ENCODE data around the gene HDLBP.
"Not testable (repeated sequence)": the region's sequence is repeated elsewhere in the genome, so short reads cannot be mapped to it uniquely, and the experiment has no call there.

HDLBP gene

DNA sequence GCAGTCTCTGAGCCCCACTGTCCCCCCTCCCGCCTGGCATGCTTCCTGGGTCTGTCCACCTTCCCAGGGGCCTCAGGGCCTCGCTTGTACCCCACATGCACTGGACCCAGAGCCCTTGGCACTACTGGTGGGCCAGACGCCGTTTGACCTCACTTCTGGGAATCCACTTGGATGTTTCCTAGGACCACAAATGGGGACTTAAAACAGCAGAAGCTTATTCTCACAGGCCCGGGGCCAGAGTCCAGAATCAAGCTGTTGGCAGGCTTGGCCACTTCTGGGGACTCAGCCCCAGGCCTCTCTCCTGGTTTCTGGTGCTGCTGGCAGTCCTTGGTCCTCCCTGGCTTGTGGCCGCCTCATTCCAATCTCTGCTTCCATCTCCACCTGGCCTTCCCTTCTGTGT, 107.4 kb downstream of the HDLBP start:
- no peak for ATAC-seq

DNA sequence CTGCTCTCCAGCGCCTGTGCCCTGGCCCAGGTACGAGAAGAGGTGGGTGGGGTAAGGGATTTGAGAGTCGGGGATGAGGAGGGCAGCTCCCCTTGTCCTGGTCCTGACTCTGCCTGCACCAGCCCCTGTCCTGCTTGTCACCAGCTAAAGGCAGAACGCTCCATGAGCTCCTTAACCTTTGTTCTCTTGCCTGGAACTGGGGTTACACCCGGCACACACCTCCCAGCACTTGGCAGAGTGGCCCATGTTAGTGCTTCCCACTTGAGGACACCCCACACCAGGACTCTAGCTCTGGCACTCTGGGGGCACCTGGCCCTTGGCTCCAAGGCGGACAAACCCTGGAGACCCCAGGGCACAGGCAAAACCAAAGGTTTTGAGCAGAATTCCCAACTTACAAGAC, 107.8 kb downstream of the HDLBP start:
- ATAC-seq = no peak

DNA sequence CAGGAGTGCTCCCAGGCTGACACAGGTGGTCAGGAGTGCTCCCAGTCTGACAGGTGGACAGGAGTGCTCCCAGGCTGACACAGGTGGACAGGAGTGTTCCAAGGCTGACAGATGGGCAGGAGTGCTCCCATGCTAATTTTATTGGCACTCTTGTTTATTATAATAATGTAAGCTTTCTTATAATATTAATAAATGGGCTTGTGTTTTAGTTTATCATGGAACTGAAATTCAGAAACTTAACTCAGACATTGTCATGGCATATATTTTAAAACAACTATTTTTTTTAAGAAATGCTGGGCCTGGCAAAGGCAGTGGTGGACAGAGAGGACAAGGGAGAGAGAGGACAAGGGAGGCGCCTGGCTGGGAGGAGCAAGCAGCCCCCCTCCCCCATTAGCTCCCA, 108.3 kb downstream of the HDLBP start:
- ATAC-seq = no peak

DNA sequence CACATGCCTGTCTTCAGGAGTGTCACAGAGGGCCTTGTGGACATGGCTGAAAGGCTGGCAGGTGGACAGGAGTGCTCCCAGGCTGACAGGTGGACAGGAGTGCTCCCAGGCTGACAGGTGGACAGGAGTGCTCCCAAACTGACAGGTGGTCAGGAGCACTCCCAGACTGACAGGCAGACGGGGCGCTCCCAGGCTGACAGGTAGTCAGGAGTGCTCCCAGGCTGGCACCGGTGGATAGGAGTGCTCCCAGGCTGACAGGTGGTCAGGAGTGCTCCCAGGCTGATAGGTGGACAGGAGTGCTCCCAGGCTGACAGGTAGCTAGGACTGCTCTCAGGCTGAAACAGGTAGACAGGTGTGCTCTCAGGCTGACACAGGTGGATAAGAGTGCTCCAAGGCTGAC, 110.4 kb downstream of the HDLBP start:
- ATAC-seq = no peak

DNA sequence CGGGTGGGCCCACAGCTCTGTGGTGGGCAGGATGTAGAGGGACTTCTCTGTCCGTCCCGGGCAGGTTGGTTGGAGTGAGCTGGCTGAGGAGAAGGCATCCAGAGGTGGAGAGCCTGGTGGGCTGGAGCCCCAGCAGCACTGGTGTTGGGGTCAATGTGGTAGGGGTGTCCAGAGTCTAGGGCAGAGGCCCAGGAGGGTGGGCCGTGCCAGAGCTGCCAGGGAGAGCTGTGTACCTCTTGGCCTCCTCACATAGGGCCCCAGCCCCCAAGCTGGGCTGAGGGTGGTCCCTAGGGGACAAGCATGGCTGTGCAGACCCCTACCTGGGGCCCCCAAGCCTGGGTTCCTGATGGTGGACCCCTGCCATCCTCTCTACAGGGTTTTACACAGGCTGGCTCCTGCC, 111.0 kb downstream of the HDLBP start:
- no peak for ATAC-seq

DNA sequence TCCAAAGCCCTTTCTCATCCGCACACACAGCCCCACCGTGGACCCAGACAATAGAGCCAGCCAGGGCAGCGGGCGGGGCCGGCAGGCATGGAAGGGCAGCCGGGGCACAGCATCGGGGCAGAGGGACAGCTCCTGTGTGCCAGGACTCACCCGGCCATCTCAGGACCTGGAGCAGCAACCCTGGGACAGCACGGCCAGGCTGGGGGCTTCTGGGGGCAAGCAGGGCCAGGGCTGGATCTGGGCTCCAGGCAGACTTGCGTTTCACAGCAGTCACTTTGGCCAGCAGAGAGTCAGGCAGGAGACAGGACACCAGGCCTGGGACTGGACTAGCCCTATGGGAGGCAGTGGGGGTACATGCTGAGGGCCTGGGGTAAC, 111.5 kb downstream of the HDLBP start:
- ATAC-seq = no peak

DNA sequence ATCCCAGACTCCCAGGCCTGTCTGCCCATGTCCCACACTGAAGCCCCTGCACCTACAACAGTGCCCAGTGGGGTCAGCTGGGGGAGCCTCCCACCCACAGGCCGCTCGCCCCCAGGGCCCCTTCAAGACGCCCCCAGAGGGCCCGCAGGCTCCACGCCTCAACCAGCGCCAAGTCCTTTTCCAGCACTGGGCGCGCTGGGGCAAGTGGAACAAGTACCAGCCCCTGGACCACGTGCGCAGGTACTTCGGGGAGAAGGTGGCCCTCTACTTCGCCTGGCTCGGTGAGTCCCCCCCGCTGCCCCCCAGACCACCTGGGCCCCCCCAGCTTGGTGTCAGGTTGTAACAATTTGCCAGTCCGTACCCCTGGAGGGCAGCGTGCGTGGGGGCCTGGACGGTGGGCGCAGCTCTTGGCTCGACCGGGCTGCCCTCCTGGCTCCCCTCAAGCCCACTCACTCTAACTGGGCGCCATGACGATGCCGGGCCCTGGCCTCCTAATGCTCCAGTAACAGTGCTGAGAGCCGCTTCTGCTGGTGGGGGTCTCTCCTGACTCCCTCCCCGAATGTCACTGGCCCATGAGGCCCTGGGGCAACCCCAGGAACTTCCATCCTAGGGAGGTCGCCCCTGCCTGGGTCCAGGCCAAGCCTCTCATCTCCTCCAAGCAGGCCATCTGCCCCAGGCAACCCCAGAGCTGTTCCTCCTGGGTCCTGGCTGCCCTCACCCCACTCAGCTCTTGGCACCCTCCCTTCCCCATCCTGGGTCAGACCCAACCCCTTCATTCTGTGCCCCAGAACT, 112.1 kb downstream of the HDLBP start:
- no peak for ATAC-seq

DNA sequence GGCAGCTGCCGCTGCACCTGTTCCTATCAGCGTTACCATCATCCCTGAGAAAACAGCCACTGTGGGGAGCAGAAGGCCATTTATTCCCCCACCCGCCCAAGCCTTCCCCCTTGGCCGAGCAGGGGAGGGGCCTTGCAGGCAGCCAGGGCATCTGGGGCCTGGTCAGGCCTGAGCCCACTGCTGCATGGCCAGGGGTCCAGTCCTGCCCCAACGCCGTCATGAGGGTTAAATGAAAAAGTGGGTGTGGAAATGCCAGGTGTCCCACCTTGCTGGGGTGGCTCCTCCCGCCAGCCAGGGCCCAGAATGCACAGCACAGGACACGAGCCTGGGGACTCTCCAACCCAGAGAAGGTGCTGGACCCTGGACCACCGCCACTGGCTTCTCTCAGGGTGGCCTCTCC, 112.8 kb downstream of the HDLBP start:
- ATAC-seq = no peak

DNA sequence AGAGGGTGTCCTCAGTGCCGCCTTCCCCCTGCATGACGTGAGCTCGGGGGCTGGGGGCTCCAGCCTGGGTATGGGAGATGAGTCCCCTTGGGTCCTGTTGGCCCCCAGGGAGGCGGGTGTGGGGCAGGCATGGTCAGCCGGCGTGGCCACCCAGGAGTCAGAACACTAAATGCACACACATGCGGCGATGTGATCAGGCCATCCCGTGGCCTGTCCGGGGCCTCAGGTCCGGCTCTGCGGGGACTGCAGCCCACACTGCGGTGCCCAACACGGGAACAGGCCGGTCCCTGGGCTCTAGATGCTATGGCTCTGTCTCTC, 113.2 kb downstream of the HDLBP start:
- ATAC-seq = no peak

DNA sequence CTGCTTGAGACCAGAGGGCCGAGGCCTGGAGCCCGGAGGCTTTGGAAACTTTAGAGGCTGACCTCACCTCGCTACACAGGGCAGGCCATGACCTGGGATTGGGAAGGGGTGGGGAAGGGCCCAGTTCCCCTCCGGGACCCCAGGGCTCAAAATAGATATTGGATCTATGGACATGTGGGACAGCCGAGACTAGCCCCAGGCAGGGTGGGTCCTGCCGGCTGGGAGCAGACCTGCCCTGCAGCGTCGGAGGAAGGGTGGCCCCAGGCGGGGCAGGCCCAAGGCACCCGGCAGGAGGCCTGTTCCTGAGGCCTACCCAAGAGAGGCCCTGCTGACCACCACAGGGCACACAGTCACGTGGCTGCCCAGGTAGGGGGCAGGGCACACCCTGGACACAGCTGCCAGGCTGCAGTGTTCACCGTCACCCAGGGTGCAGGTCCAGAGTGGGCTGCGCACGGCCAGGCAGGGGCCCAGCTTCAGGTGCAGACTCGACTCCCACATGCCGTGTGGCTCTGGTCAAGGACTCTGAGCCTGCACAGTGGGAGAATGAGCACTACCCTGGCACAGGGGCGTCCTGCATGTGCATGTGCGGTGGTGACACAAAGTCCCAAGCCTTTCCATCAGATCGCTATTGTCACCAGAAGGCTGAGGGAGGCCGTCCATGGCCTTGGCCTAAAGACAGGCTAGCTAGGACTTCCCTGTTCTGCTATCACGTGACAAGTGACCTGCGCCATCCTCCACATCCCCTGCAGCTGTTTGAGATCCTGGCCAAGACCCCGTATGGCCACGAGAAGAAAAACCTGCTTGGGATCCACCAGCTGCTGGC, 113.8 kb downstream of the HDLBP start:
- no peak for ATAC-seq

DNA sequence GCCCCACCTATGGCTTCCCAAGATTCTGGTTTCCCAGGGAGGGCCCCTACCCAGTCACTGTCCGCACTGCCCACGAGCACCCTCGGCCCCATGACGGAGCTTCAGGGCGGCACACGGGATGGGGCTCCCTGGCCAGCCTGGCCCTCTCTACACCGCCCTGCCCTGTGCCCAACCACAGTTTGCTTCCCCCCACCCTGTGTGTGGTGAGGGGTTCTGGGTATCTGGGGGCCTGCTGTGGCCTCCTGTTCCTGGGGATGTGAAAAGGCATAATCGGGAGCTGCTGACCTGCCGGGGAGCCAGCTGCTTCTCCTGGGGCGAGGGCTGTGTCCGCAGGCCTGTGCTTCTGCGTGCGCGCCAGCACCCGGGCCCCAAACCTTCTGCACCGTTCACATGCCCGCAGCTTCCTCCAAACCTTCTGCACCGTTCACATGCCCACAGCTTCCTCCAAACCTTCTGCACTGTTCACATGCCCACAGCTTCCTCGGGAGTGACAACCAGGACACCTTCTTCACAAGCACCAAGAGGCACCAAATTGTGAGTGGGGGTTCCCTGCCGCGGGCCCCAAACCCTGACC, 114.6 kb downstream of the HDLBP start:
- ATAC-seq = no peak

DNA sequence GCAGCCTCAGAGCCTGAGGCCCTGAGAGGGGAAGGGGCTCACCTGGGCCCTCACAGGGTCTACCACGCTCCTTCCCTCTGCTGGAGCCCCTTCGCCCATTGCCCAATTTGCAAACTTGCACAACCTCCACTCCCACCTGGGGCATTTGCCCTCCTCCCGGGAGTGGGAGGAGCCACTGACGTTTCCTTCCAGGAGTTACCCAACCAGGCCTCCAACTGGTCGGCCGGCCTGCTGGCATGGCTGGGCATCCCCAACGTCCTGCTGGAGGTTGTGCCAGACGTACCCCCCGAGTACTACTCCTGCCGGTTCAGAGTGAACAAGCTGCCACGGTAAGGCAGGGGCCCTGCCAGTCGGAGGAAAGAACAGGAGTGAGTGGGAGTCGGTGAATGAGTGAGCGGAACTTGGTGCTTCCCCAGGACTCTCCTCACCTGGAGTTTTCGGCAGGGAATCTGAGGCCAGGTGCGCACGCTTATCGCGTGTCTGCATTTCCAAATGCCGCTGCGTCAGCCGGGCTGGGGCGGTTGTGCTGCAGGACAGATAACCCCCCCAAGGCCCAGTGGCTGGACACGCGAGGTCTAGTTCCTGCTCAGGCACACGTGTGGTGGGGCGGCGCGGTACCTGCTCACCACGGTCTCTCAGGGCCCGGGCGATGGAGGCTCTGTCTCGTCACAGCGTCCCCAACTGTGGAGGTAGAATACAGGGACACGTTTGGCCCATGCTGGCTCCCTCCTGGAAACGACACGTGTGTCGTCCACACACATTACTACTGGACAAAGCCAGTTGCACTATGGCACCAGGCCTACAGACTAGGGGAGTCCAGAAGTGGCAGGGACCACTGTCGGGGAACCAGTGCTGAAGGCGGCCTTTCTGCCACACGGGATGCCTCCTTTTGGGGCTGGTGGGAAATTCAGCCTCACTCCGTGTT, 115.3 kb downstream of the HDLBP start:
- ATAC-seq = no peak

DNA sequence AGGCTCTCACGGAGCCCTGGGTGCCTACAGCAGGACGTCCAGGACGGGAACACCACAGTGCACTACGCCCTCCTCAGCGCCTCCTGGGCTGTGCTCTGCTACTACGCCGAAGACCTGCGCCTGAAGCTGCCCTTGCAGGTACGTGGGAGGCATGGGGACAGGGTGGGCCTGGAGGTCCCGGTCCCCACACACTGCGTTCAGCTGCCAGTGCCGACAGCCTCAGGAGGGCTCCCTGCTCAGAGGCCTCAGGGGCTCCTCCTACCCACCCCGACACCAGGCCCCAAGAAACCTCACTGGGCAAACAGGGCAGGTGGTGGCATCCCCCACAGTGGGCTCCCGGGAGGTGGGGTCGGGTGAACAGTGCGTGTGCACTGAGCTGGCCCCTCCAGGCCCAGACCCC, 116.2 kb downstream of the HDLBP start:
- no peak for ATAC-seq

DNA sequence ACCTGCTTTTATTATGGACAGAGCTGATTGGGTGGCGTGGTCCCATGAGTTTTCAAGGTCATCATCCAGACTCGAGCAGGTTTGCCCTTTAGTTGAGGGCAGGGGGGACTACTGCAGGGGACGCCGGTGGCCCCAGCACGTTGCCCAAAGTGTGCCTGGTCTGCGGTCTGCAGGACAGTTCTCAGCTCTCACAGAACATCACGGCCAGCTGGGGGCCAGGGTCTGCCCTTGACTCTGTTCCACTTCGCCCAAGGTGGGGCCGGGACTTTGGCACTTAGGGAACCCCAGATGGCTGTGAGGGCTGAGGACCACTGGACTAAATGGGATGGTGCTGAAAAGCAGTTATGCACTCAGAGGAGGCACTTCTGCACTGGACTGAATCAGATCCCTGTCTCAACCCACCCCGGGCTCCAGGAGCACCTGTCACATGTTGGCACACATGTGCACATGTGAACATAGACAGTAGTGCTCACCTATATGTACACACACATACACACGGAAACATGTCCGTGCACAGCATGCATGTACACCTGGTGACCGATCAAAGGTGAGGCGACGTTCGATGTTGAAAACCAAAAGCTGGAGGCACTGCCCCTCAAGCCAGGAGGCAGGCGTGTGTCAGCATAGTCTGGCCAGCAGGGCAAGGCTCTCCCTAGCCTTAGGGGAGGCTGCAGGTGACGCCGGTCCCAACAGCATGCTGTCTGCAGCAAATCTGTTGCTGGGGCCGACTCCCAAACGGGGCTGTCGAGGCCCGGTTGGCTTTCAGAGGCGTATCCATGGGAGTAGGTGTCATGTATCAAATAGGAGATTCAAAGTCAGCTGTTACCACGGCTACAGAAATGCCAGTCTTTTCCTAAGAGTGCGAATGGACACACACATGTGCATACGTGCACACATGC, 116.8 kb downstream of the HDLBP start:
- ATAC-seq = no peak

DNA sequence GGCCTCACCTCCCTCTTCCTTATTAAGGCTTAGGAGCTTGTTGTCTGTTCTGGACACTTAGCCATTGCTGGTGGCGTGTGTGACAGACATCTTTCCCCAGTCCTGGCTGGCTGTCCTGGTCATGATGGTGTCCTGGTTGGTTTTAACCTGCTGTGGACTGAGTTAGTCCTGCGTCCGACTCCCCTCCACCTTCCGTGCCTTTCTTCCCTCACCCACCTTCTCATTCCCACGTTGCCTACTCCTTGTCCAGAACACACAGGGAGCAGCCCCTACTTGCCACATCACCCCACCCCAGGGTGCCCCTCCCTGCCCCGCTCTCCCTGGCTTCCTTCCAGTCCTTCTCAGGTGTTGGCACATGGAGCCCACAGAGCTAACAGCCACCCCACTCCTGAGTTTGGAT, 117.5 kb downstream of the HDLBP start:
- no peak for ATAC-seq

DNA sequence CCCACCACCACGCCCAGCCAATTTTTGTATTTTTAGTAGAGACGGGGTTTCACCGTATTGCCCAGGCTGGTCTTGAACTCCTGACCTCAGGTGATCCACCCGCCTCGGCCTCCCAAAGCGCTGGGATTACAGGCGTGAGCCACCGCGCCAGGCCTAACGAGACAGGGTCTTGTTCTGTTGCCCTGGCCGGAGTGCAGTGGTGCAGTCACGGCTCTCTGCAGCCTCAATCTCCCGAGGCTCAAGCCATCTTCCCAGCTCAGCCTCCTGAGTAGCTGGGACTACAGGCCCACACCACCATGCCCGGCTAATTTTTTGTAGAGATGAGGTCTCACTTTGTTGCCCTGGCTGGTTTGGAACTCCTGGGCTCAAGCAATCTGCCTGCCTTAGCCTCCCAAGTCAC, 118.2 kb downstream of the HDLBP start:
- not testable (repeated sequence) for ATAC-seq

DNA sequence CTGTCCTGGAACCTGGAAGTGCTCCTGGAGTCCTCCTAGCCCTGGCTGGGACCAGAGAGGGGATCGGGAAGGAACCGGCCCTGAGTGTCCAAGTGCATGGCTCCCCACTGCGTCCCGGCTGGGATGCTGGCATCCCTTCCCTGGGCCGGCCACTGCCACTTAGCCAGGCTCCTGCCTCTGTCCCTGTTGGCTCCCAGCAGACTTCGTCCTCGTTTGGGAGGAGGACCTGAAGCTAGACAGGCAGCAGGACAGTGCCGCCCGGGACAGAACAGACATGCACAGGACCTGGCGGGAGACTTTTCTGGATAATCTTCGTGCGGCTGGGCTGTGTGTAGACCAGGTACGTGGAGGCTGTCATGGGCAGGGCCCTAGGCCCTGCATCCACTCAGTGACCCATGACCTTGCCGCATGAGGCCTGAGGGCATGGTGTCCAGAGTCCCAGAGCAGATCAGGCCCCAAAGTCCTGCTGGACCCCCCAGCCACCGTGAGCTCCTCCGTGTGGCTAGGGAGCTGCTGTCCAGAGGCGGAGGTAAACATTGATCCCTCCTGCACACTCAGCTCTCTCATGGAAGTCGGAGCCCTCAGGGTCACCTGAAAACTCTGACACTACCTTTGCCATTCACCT, 119.9 kb downstream of the HDLBP start:
- no peak for ATAC-seq

DNA sequence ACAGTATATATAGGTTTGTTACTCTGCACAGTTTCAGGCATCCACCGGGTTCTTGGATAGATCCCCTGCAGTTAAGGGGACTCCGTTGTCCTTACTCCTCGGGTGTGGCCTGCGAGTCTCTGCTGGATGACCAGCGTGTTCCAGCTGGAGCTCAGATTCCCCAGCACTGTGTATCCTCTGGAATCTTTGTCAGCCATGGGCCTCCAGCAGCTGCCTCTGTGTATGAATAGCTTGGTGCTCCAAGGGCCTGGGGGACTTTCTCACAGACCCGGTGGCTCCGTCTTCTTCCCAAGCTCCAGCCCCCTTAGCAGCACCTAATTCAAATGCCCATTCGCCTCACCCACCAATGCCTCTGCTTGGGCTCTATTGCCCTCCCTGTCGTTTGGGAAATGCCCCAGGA, 120.7 kb downstream of the HDLBP start:
- ATAC-seq = no peak

DNA sequence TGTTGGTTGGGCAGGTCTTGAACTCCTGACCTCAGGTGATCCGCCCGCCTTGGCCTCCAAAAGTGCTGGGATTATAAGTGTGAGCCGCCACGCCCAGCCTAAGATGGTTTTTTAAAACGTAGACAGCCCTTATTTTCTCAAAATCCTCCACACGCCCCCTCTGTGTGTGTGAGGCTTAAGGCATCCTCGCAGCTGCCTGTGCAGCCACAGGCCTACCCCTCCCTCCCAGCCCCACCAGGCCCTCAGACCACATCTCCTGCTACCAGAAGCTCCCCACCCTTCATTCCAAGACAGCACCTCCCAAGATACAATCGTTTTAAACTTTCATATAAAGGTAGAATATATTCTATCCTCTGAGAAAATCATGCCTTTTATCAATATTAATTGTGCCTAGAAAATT, 122.2 kb downstream of the HDLBP start:
- no peak for ATAC-seq

DNA sequence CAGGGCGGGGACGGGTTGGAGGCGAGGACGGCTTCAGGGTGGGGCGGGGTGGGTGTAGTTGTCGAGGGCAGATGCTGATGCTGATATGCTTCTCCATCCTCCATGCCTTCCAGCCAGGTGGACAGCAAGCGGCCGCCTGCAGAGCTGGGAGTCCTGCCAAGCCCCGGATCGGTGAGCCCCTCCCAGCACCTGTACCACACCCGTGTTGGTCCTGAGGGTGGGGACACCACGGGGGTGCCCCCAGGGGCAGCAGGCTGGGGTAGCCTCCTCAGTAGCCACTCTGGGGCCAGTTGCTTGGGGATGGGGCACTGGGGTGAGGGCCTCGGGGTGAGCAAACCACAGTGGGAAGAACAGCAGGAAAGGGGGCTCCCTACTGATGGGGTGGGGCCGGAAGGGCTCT, 124.4 kb downstream of the HDLBP start:
- ATAC-seq = no peak

DNA sequence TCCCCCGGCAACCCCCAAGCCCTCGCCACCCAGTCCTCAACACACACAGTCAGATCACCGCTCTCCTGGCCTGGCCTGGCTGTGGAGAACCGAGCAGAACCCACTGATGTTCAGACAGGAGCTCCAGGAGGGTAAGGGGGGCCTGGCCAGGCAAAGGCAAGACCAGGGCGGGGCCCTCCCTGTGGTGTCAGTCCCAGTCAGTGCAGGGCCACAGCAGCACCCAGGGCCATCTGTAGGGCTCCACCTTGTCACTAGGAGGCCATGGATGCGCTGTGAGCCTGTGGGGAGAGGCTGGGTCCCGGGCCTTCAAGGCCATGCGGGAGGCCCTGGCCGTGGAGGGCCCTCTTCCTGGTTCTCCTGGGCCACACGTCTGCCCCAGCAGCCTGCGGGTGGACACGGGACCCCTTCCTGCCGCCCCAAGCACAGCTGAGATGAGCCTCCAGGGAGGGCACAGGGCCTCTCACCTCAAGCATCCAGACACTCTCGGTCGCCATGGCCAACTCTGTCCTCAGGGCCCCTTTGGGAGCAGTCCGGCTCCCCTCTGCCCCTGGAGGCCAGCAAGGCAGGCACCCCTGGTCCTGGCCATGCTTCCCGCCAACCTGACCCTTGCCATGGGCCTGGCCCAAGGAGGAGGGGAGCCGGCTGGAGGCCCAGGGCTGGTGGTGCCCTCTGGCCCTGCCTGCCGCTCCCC, 125.0 kb downstream of the HDLBP start:
- no peak for ATAC-seq

All from activated CD4-positive, CD25-positive, alpha-beta regulatory T cell treated with anti-CD3 and anti-CD28 coated beads, Interleukin-2, amount 50 U/mL, for 24 hours (primary cell).